Heart left ventricle (tissue), 16 donors: ENCODE results near the gene IMPDH2. TPM values are rescaled to one million over a fixed set of nuclear protein-coding genes. Genes with fewer than 3 reads are reported as not detected.

Experiments
- ATAC-seq, 4 donors: fragments of 200-7000 bp; cut with Tn5 transposase; one replicate each; pipeline ENCODE4 v1.9.1; 2020 to 2022; ENCODE audit warnings: moderate library complexity in 4 of 4, mild to moderate bottlenecking in 3 of 4, moderate number of reproducible peaks in 1 of 4
- DNase-seq, 5 donors: peaks; one replicate each; pipeline ENCODE4 v3.0.0-alpha.2; 2020
- H3K27ac ChIP-seq, 12 donors: fragments of 200-600 bp; sonication (generic) in 4 of 12; one replicate each; pipeline versions ENCODE4 v1.5.0 to v1.8.0; 2016 to 2022; ENCODE audit warnings: mild to moderate bottlenecking in 2 of 12
- H3K27me3 ChIP-seq, 9 donors: fragments of 200-600 bp; sonication (generic) in 2 of 9; one replicate each; pipeline versions ENCODE4 v1.5.1 to v1.8.0; 2016 to 2022; ENCODE audit warnings: mild to moderate bottlenecking in 3 of 9
- H3K36me3 ChIP-seq, 9 donors: fragments of 200-600 bp; sonication (generic) in 2 of 9; one replicate each; pipeline versions ENCODE4 v1.5.0 to v1.8.0; 2018 to 2022; ENCODE audit warnings: mild to moderate bottlenecking in 2 of 9
- H3K4me1 ChIP-seq, 12 donors: fragments of 200-600 bp; sonication (generic) in 4 of 12; one replicate each; pipeline versions ENCODE4 v1.5.0 to v1.8.0; 2016 to 2022; ENCODE audit warnings: mild to moderate bottlenecking in 3 of 12
- H3K4me3 ChIP-seq, 12 donors: fragments of 200-600 bp; sonication (generic) in 4 of 12; one replicate each; pipeline versions ENCODE4 v1.5.0 to v1.8.0; 2017 to 2022; ENCODE audit warnings: mild to moderate bottlenecking in 9 of 12, moderate library complexity in 4 of 12
- H3K9me3 ChIP-seq, 12 donors: fragments of 200-600 bp; sonication (generic) in 4 of 12; one replicate each; pipeline versions ENCODE4 v1.5.0 to v1.8.0; 2016 to 2022; ENCODE audit warnings: mild to moderate bottlenecking in 1 of 12
- CTCF ChIP-seq, 12 donors: fragments of 200-600 bp; sonication (generic) in 4 of 12; IDR thresholded peaks; one replicate each; pipeline versions ENCODE4 v1.5.0 to v1.8.0; 2018 to 2022; ENCODE audit warnings: antibody characterized with exemption in 12 of 12, mild to moderate bottlenecking in 5 of 12
- POLR2A ChIP-seq, 2 donors: fragments of 450-650 bp; IDR thresholded peaks; one replicate each; pipeline ENCODE4 v1.6.1; 2017; ENCODE audit warnings: antibody characterized with exemption in 2 of 2, mild to moderate bottlenecking in 2 of 2, moderate library complexity in 2 of 2
- WGBS, 4 donors: extraction: QIAGEN DNeasy Blood & Tissue Kit in 2 of 4; methylation state at CpG; one replicate each; pipeline versions ENCODE4 v1.1.5 to v1.1.7; 2013 to 2018; 5-methylcytosine and 5-hydroxymethylcytosine counted together
- intact Hi-C, 10 donors: fragments of 100-400 bp; cut with DNase I; formaldehyde crosslinking; loops; one replicate each; pipeline versions ENCODE4 v1.11.1 to v1.14.2; 2022
- long read RNA-seq, 3 donors: library from polyadenylated mRNA; unstranded; transcript quantifications; one replicate each; pipeline ENCODE4 v2.0.0, GENCODE V29; 2020 to 2021
- polyA plus RNA-seq, 2 donors: library from polyadenylated mRNA; stranded (reverse); fragments of 200-250 nt; gene quantifications; one replicate each; pipeline ENCODE4 v1.2.3, GENCODE V29; 2013
- total RNA-seq, 9 donors: library from RNA; depleted of rRNA in 2 of 9; stranded (reverse); fragments of >200 nt in 2 of 9; fragmentation: NEBNext Ultra II Directional in 3 of 9; extraction: Animal tissue kit (Norgen Biotek cat#: 25700) in 3 of 9; gene quantifications; one replicate each; pipeline versions ENCODE4 v1.1.0 to v1.2.4, GENCODE V29; 2016 to 2023
- donor health status: ischemic (EF 13 %, LVEDD 7.1; RV severe dilation, severe dysfunction).
- donor health status: healthy with polysubstance abuse.
- donor health status: DM: no; HTN: yes; CAD: no.
- donor health status: DM: no; HTN: no; CAD: no.
- donor health status: ischemic (EF 25% LVEDD 6.9; RV normal size, moderate dysfunction).
- donor health status: ischemic (EF 25% LVEDD 5.7; RV mildly dilated, moderate dysfunction).
- donor health status: healthy.
- donor health status: DM: yes; HTN: yes; CAD: no.
- donor health status: ischemic (EF 35%, LVEDD 5.7; RV mildly dilated, moderate dysfunction).
- donor health status: nonischemic (EF 11% LVEDD 7.7; RV severe dilation, severe dysfunction).
- donor health status: DM: yes; HTN: yes; CAD: no.
- donor health status: PGD.
- donor health status: ischemic (EF 29% LVEDD 5.4; RV normal size, mild dysfunction).
- donor health status: nonischemic (EF 23%, LVEDD 6.1; RV moderate dilation, normal function).

IMPDH2 gene
- 10 to 100 TPM; 43.9 to 87.8 (median 55.4) TPM for total RNA-seq
- 100 to 1,000 TPM in 1 of 2 donors, 10 to 100 TPM in 1; 35.9 to 116 TPM for polyA plus RNA-seq
- long read RNA-seq, donor 1, transcript IMPDH2-201 (14 exons, 1,643 nt) = major isoform, 36 of 101 reads
- long read RNA-seq, donor 1, partial matches to known transcripts = 8 of 101 reads
- long read RNA-seq, donor 1, other reads (novel, unspliced or antisense) = 56 of 101 reads
- long read RNA-seq, donor 2, transcript IMPDH2-201 (14 exons, 1,643 nt) = major isoform, 279 of 593 reads
- long read RNA-seq, donor 2, partial matches to known transcripts = 13 of 593 reads
- long read RNA-seq, donor 2, other reads (novel, unspliced or antisense) = 299 of 593 reads
- long read RNA-seq, donor 3, transcript IMPDH2-201 (14 exons, 1,643 nt) = major isoform, 42 of 92 reads
- long read RNA-seq, donor 3, partial matches to known transcripts = 7 of 92 reads
- long read RNA-seq, donor 3, other reads (novel, unspliced or antisense) = 42 of 92 reads

DNA sequence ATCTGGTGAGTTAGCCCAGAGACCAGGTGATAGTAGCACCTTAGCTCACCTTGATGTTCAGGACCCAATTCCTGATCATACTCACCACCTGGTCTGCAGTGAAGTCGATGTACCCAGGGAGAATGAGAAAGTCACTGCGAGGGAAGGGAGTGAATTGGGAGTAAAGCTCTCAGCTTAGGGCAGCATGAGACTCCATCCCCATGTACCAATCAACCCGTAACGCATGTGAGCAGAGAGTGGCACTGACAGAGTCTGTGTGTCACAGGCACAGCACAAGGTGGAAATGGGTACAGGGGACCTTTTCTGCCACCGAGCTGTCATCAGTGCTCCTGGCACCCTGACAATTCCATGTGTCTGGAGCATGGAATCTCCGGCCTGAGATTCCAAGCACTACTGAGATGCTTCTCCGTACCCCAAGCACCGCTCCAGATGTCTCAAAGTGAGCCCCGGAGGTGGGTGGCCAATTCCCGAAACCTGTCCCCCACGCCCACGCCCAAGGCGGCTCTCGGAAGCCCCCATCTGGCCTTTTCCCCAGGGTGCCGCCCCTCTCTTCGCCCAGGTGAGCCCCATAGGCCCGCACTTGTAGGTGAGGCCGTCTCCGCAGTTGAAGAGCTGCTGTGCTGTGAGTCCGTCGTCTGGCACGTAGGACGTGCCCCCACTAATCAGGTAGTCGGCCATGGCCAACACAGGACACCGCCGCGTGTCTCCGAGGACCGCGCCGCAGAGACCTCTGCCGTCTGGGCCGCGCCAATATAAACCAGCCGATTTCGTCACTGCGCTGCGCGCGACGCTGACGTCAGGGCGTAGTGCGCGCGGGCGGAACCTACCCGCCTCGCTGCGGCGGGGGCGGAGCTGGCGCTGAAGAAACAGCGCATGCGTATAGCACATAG is at the start of gene IMPDH2:
IMPDH2 (minus strand) TSS at position 726 of the 890 bp plus-strand sequence; CDS start at position 678, 48 bp downstream.
- H3K4me3 ChIP-seq = peak within 1 kb of the TSS; percentile 53 to 85 (median 68)
- H3K9me3 ChIP-seq = no peaks in the 10 kb centered on the region
- TF ChIP-seq CTCF (IDR thresholded peaks at IDR 0.05) = peak in 4 of 12 donors; percentile 28 to 50 (median 38)
- peak; percentile 93 to 99 for TF ChIP-seq POLR2A (IDR thresholded peaks at IDR 0.05)
- H3K4me1 ChIP-seq = peaks cover 3 to 53% (median 17%) of the 10 kb centered on the region in 12 donors
- H3K27me3 ChIP-seq = no peaks in the 10 kb centered on the region
- intact Hi-C loops = loop anchor here in 2 of 10 donors (5.0 to 10.0 kb wide), 2 partner anchors 63 to 66 kb away; partner anchors contain the start of gene QRICH1 (in 2 of the 2)
- DNase-seq = peak; percentile 90 to 97 (median 94)
- peak within 1 kb of the TSS; percentile 30 to 98 (median 91) for H3K27ac ChIP-seq
- peak; percentile 94 to 97 (median 94) for ATAC-seq
- WGBS, 4 donors = 2 to 6% (median 3%) methylated on average over 15 to 55 of the region's 55 CpGs
- H3K36me3 ChIP-seq = peaks cover 0 to 82% (median 74%) of the 10 kb centered on the region in 9 donors

DNA sequence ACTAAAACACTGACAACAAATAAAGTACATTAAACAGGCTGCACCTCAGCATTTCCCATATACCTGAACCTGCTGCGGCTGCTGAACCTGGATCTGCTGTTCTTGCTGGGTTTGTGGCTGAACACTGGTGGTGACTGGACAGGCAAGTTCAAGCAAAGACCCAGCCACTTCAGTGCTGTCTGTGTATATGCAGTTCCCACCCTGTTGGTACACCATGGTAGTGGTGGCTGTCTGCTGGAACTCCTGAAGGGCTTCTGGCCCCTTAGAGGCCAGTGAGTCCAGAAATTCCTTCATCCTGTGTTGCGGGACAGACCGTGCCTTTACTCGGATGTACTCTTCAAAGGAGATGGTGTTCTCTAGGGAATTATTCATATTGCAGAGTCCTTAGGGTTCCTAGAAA is 47.4 kb upstream of the IMPDH2 start:
- Histone ChIP-seq H3K27me3 (no peaks in the 10 kb centered on the region), H3K4me3 (no peak overlapping the region), H3K4me1 (peaks cover 0 to 9% (median 0%) of the 10 kb centered on the region in 12 donors), H3K27ac (no peak overlapping the region), H3K9me3 (no peaks in the 10 kb centered on the region), H3K36me3 (peaks cover 0 to 84% (median 73%) of the 10 kb centered on the region in 9 donors)
- ATAC-seq = no peak
- intact Hi-C loops = no loop called here
- WGBS, 4 donors = 76 to 81% (median 79%) methylated on average over 4 of the region's 4 CpGs
- no peak for TF ChIP-seq CTCF (IDR thresholded peaks at IDR 0.05)
- no peak for TF ChIP-seq POLR2A (IDR thresholded peaks at IDR 0.05)
- DNase-seq = no peak

- H3K27ac ChIP-seq = no peak overlapping the region
- TF ChIP-seq CTCF (IDR thresholded peaks at IDR 0.05) (no peak), POLR2A (IDR thresholded peaks at IDR 0.05) (no peak)
- no peaks in the 10 kb centered on the region for H3K27me3 ChIP-seq
- no peaks in the 10 kb centered on the region for H3K9me3 ChIP-seq
- intact Hi-C loops = no loop called here
- ATAC-seq (no peak), DNase-seq (no peak)
- H3K4me3 ChIP-seq = no peak overlapping the region
- peaks cover 0 to 89% (median 79%) of the 10 kb centered on the region in 9 donors for H3K36me3 ChIP-seq
- peaks cover 0 to 9% (median 0%) of the 10 kb centered on the region in 12 donors for H3K4me1 ChIP-seq
- WGBS, 4 donors = 88 to 96% (median 93%) methylated on average over 13 of the region's 13 CpGs
Measured at GRCh38 chr3:49076116-49076515, 46.9 kb upstream of the IMPDH2 start.
